ENCODE data around the gene GPATCH1.
"Not testable (repeated sequence)": the region's sequence is repeated elsewhere in the genome, so short reads cannot be mapped to it uniquely, and the experiment has no call there.

DNA sequence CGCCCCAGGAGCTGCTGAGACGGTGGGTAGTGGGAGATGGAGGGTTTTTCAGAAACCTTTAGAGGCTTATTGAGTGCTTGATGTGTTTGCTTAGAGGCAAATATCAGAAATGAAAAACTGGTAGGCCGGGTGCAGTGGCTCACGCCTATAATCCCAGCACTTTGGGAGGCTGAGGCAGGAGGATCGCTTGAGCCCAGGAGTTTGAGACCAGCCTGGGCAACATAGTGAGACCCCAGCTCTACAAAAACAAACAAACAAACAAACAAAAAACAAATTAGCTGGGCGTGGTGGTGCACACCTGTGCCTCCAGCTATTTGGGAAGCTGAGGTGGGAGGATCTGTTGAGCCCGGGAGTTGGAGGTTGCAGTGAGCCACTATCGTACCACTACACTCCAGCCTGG lies 45.7 kb downstream of the GPATCH1 start:
- TF ChIP-seq, protein P1, sequence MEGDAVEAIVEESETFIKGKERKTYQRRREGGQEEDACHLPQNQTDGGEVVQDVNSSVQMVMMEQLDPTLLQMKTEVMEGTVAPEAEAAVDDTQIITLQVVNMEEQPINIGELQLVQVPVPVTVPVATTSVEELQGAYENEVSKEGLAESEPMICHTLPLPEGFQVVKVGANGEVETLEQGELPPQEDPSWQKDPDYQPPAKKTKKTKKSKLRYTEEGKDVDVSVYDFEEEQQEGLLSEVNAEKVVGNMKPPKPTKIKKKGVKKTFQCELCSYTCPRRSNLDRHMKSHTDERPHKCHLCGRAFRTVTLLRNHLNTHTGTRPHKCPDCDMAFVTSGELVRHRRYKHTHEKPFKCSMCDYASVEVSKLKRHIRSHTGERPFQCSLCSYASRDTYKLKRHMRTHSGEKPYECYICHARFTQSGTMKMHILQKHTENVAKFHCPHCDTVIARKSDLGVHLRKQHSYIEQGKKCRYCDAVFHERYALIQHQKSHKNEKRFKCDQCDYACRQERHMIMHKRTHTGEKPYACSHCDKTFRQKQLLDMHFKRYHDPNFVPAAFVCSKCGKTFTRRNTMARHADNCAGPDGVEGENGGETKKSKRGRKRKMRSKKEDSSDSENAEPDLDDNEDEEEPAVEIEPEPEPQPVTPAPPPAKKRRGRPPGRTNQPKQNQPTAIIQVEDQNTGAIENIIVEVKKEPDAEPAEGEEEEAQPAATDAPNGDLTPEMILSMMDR (IDR thresholded peaks at IDR 0.05; ENCODE audit: low read depth, low read length): not testable (repeated sequence)
- TF ChIP-seq, protein P2, sequence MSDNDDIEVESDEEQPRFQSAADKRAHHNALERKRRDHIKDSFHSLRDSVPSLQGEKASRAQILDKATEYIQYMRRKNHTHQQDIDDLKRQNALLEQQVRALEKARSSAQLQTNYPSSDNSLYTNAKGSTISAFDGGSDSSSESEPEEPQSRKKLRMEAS (IDR thresholded peaks at IDR 0.05; ENCODE audit: low read depth, low read length): not testable (repeated sequence)
- not testable (repeated sequence) for TF ChIP-seq POLR2A (IDR thresholded peaks at IDR 0.05; ENCODE audit: extremely low read depth, insufficient read length); MYC (IDR thresholded peaks at IDR 0.05; ENCODE audit: low read depth, low read length)

All from NB4 (cell line).